ENCODE data around the gene AKAP12.

DNA sequence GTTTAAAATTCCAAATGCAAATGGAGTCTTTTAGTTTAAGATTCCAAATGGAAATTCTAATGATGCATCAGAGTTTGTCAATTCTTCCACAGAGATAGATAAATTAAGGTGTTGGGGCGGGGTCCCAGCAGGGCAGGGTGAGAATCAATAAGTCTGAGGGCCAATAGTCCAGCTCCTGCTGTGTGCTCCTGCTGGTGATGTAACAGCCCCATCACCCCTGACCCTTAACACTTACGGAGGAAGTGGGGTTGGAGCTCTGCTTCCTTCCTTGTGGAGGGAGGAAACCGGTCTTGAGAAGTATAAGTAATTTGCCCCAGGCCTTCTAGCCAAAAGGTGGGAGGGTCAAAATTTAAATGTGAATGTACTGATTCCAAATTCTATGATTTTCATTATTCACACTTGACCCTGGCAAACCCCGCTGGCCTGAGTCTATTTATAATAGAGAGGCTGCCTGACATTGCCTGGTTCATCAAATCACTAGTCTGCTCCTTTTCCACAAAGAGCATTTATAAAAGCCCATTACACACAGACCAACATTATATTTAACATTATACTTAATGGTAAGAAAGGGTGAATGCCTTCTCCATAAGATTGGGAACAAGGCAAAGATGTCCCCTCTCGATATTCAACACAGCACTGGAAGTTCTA is 134.4 kb downstream of the AKAP12 start:
- TF ChIP-seq, protein P1, sequence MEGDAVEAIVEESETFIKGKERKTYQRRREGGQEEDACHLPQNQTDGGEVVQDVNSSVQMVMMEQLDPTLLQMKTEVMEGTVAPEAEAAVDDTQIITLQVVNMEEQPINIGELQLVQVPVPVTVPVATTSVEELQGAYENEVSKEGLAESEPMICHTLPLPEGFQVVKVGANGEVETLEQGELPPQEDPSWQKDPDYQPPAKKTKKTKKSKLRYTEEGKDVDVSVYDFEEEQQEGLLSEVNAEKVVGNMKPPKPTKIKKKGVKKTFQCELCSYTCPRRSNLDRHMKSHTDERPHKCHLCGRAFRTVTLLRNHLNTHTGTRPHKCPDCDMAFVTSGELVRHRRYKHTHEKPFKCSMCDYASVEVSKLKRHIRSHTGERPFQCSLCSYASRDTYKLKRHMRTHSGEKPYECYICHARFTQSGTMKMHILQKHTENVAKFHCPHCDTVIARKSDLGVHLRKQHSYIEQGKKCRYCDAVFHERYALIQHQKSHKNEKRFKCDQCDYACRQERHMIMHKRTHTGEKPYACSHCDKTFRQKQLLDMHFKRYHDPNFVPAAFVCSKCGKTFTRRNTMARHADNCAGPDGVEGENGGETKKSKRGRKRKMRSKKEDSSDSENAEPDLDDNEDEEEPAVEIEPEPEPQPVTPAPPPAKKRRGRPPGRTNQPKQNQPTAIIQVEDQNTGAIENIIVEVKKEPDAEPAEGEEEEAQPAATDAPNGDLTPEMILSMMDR (IDR thresholded peaks at IDR 0.05; ENCODE audit: borderline replicate concordance, extremely low read depth, low read length, poor library complexity, severe bottlenecking) = no peak
- no peak for TF ChIP-seq EZH2 (IDR thresholded peaks at IDR 0.05; ENCODE audit: borderline replicate concordance, low read depth, low read length, severe bottlenecking)
